GM18858 (cell line): ENCODE measurements around the gene SERPINE3.

Experiments
- ATAC-seq: cut with Tn5 transposase; IDR thresholded peaks from one replicate; pipeline ENCODE4 v1.9.1; 2021; ENCODE audit not compliant: unreplicated experiment

The SERPINE3 gene

GRCh38 chr13:51339354-51339753 is at the start of gene SERPINE3:
TSS of gene SERPINE3 (plus strand) at chr13:51339691. CDS start at chr13:51341092, 1,401 bp downstream.
- ATAC-seq: no peak

GRCh38 chr13:51291341-51291740 is 48.1 kb upstream of the SERPINE3 start:
- ATAC-seq: no peak

- no peak for ATAC-seq
Observed at GRCh38 chr13:51292000-51292565, 47.4 kb upstream of the SERPINE3 start.

GRCh38 chr13:51297556-51297955 is 41.9 kb upstream of the SERPINE3 start:
- ATAC-seq: no peak

GRCh38 chr13:51298812-51299211 is 40.7 kb upstream of the SERPINE3 start:
- ATAC-seq: no peak

GRCh38 chr13:51303063-51303552 is 36.4 kb upstream of the SERPINE3 start:
- no peak for ATAC-seq

DNA sequence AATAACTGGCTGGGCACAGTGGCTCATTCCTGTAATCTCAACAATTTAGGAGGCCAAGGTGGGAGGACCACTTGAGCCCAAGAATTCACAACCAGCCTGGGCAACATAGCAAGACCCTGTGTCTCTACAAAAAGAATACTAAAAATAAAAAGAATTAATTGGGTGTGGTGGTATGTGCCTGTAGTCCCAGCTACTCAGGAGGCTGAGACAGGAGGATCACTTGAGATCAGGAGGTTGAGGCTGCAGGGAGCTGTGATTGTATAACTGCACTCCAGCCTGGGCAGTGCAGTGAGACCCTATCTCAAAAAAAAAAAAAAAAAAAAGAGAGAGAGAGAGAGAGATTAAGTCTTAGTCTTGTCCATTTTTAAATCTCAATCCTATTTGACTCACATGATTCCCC is 35.6 kb upstream of the SERPINE3 start:
- ATAC-seq: no peak

DNA sequence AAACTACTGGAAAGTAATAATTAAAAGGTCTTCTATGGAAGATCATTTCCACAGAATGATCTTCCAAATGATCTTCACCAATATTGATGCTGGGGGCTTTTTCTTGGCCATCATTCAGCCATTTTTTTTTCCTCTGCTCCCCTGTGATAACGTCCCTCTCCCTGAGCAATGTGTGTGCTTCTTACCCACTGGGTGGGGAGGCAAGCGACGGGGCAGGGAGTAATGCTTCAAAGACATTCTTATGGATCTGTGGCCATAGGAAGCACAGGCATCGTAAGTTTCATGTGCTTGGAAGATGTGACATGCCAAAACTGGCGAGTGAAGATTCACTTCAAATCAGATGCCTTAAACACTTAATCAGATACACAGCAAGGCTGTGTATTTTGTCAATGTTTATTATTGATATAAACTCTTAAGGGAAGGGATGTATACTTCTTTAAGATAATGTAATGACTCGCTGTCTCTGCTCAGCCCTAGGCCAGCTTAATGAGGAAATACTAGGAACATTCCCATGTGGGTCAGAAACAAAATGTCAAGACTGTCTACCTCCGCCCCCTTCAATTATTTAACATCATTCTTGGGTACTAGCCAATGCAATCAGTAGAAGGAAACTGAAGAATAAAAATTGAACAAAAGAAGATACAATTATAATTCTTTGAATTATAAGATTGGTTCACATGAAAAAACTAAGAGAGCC is 34.1 kb upstream of the SERPINE3 start:
- ATAC-seq: no peak

GRCh38 chr13:51308781-51309180 is 30.7 kb upstream of the SERPINE3 start:
- no peak for ATAC-seq

DNA sequence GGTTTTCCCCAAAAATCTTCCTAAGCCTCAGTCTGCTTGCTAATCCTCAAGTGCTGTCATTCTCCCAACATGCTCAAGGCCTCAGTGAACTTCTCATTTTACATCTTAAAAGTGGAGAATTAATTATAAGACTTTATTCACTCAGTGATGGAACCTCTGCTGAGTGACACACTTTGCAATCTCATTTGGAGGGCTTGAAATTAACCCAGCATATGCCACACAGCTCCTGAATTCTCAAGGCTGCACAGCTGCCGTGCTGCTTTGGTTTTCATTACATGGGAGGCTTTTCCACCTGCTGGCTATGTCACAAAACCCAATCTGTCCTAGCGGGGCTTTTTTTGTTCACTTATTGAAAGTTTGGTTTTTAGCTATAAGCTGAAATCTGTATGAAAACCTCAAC is 28.3 kb upstream of the SERPINE3 start:
- ATAC-seq: no peak

- ATAC-seq: no peak
Observed at GRCh38 chr13:51311957-51312520, 27.5 kb upstream of the SERPINE3 start.

GRCh38 chr13:51313619-51314018 is 25.9 kb upstream of the SERPINE3 start:
- no peak for ATAC-seq

DNA sequence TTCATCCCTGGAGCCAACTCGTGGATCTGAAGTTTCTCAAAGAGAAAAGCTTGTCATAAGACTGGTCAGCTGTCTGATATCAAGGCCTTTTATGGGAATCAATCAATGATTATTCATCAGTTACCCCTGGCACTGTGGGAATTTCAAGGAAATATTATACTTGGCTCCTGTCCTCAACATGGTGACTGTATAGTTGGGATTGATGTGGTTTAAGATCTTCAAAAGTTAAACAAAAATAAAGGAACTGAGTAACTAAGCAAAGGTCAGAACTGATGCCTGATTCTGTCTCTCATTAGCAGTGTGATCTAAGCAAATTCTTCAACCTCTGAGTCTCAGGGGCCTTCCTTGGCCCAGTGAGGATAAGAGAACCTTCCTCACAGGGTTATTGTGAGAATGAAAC is 22.2 kb upstream of the SERPINE3 start:
- no peak for ATAC-seq

DNA sequence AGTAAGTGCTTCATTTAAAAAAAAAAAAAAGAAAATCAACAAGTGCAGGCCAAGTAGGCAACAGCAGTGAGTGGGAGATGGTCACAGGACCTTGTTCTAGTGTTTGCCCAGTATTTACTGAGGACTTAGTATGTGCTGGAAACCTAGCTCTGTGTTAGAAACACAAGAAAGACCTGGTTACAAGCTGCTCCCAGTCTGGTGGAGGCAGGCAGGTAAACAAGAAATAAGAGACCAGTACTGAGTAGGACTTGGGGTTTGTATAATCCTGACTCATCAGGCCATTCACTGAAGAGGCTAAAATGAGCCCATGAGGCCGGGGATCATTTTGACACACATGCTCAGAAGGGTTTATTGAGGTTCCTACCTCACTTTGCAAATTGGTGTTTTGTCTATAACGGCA is 21.5 kb upstream of the SERPINE3 start:
- ATAC-seq: no peak

GRCh38 chr13:51318876-51319275 is 20.6 kb upstream of the SERPINE3 start:
- no peak for ATAC-seq

- ATAC-seq: no peak
Observed at GRCh38 chr13:51321836-51322235, 17.7 kb upstream of the SERPINE3 start.

DNA sequence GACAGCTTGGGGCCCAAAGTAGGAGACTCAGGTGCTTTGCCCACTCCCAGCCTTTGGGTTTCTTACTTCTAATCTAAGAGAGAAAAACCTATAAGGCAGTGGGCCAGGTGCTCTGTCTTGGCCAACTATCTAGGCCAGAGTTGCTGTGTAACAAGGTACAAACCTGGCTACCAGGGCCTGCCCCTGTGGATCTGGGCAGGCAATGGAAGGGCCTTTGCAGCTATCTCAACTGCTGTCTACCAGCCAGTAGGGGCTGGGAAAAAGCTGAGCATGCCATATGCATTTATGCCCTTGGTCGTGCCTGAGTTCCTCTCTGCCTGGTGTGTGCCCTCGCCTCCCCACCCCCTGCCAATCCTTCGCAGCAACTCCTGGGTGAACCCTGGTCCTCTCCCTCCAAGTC is 16.7 kb upstream of the SERPINE3 start:
- ATAC-seq: no peak

DNA sequence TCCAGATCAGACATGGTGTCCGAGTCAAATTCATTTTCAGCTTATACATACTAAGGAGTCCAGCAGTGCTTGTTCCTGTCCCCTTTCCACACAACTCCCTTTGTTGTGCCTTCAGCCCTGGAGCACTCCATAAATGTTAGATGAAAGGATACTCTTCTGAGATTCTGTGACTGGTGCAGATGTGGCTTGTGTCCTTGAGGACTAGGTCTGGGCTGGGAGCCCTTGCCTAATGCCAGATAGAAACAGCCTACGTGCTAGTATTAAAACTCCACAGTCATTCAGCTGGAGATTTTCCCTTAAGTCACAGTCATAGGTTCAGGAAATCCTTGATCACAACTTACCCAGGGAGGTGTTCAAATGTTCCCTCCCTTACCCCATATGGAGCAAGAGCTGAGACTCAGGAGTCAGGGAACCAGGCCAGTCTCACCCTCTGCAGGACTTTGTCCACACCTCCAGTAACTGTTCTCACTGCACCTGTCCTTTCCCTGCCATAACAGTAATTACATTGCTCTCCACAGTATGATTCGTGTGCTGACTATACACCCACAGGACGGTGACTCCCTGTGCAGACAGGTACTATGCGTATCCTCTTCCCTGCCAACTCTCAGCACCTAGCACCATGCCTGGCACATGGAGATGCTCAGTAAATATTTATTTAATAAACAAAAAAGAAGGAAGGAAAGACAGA is 15.5 kb upstream of the SERPINE3 start:
- ATAC-seq: no peak

DNA sequence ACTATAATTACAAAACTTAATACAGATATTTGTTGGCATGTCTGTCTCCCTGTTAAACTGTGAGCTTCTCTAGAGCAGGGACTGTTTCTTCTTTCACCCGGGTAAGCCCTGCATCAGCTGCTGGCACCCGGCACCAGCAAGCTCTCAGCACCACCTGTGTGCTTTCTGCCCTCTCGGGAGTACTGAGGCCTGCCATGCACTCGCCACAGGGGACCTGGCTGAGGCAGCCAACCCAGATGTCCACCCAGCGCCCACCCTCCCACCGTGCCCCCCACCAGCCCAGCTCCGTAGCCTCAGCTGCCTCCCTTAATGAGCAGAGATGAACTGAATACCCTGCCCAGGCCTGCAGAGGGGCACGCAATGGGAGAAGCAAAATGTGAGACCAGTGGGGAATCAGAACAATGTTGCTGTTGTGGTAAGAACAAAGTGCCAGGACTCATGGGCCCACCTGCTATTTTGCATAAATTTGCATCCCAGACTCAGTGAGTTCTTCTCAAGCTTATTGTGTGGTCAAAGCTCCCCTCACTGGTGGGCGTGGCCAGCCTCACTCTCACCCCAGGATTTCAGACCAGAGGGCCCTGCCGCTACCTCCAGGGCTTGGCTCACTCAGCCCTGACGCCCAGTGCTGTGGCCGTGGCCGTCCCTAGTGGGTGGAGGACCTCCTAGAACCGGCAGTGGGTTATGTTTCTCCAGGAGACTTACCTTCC is 14.6 kb upstream of the SERPINE3 start:
- no peak for ATAC-seq

DNA sequence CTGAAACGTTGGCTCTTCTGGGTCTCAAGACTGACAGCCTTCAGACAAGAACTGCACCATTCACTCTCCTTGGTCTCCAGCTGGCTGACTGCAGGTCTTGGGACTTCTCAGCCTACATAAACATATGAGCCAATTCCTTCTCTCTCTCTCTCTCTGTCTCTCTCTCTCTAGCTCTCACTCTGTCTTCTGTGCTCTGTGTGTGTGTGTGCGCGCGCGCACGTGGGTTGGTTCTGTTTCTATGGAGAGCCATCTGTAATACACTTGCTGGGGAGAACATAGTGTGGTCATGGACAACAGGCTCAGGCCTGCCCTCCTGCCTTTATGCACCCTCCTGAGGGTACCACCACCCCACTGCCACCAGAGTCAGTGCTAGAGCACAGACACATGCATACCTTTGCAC is 13.7 kb upstream of the SERPINE3 start:
- no peak for ATAC-seq

- no peak for ATAC-seq
Observed at GRCh38 chr13:51326777-51327176, 12.7 kb upstream of the SERPINE3 start.
